DMS53 treated with DMSO at 0.1 percent for 48 hours (cell line): ENCODE measurements around the gene MAGEF1.

Experiments
- DNase-seq: peaks from one replicate; lab custom pipeline; 2025; ENCODE audit not compliant: unreplicated experiment; lab: John Stamatoyannopoulos, UW

Gene MAGEF1

DNA sequence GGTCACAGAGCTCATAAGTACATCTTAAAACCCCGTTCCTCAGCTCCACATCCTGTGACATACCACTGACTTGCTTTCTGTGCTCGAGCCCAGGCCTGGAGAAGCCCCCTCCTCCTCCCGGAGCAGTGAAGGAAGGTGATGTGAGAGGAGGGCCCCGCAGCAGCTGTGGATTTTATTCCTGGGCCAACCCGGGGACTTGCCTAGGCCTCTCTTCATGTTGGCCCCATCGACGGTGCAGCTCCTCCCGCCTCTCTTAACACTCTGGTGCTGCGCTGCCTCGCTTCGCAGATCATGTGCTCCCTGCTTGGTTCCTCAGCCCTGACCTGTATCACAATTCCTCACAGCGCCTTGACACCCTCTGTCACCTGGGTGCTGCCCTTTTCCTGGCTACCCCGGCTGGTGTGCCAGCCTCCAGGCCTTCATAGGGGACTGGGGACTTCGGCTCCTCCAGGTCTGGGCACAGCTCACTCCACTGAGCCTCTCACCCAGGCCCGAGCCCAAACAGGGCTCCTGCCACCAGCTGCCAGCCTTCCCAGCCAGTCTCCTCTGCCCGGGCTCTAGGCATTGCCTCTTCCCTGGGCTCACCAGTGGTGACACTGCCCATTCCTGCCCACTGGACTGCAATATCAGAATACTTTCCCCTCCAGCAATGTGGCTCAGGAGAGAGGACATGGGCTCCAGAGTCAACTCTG, 21.5 kb downstream of the MAGEF1 start:
- DNase-seq: no peak

DNA sequence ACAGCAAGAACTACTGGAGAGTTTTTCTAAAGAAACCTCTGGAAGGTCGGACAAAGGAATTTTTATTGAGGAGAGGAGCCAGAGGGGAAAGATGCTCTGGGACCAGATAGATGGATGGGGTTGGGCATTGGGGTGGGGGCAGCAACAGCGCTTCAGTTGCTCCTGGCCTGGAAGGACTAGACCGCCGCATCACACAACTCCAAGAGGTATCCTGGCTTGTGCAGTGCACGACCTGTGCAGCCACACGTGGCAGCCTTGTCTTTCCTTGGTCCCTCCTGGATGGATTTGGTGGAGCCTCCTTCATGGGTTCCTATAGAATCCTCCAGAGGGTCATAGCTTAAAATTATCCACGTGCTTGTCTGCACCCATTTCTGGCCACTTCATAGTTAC, 23.0 kb downstream of the MAGEF1 start:
- no peak for DNase-seq

DNA sequence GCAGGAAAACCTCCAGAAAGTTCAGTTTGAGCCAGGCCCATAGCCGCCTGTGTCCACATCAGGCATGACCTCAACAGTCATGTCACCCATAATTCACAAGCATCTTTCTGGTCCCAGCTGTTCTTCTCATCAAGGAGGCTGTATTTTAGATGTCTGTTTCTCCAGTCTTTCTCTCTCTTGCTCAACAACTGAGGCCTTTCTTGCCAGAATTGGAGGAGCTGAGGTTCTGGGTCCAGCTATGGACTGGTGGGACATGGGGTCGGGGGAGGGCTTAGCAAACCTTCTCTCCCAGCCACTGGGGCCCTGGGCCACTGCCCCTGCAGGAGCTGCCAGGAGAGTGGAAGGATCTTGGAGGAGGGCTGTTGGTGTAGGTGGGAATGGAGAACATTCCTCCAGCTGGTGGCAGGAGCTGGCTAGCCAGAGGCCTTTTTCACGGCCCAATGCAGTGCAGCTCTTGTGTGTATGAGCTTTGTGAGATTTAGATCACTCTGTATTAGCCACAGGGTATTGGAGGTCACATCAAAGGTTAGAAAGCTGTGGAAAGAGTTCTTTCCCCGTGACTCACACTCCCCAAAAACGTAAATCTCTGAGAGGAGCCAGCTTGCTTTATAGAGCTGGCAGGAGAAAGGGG, 23.5 kb downstream of the MAGEF1 start:
- no peak for DNase-seq

DNA sequence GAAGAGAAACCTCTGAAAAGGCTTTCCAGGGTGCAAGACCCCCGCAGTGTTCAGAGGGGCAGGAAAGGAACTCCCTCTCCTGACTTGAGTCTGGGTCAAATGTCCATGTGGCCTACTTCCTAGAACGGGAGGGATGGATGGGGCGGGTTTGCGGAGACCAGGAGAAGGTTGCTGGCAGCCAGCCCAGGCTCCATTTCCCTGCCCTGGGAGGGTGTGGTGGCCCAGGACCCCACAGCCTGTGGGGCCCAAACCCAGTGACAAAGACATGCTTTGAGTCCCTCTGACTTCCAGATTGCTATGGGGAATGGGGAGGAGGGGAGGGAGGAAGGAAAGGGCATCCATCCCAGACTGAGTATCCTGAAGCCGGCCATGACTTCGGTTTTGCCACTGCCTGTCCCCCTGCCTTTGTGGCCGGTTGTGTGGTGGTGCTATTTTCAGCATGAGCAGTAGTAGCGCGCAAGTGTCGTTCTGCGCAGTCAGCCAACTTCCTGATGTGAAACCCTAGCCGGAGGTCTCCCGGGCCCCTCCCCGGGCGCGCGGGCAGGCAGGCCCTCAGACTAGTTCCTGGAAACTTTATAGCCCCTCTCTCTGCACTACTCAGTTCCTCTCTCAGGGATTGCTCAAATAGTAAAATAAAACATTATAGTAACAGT, 24.4 kb downstream of the MAGEF1 start:
- DNase-seq: no peak

GRCh38 chr3:184685646-184686045, 26.2 kb downstream of the MAGEF1 start:
- no peak for DNase-seq

DNA sequence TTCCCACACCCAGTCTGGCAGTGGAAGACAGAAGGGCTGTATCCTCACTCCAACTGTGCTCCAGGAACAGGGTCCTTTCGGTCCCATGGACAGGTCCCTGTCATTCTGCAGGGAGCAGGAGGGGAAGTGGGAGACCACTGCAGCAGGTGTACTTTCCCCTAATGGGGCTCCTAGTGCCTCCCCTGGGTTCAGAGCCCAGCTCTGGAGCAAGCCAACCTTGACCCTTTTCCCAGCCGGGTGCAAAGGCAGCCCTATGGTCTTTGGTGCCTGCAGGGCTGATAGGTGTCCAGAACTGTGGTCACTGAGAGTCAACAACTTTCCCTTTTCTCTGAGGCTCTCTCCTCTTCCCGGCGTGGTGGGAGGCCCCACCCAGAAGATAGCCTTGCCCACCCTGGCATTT, 26.8 kb downstream of the MAGEF1 start:
- no peak for DNase-seq

DNA sequence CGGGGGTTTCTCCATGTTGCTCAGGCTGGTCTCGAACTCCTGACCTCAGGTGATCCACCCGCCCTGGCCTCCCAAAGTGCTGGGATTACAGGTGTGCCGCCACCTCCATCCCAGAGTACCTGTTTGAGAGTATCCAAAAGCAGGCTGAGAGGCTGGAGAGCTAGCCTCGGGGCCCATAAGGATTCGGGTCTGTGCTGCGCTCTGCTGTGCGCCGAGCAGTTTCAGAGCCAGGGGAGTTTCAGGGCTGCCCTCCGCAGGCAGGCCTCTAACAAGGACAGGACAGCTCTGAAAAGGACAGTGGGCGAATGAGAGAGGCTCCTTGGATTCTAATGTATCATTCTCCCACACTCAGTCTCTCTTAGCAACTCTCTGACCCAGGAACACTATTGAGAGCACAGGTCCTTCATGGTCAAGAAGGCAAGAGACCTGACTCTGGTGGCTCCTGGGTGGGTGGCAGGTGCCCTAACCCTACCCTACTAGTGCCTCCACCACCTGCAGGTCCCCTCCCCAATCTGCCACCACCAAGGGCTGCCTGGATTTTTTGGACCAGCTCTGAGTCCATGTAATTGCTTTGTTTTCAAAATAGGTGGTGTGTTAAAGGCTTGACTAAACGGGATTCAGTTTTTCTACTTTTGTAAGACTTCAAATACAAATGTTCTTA, 27.8 kb downstream of the MAGEF1 start:
- DNase-seq: no peak

- DNase-seq: no peak
Observed at GRCh38 chr3:184683234-184683633, 28.6 kb downstream of the MAGEF1 start.

DNA sequence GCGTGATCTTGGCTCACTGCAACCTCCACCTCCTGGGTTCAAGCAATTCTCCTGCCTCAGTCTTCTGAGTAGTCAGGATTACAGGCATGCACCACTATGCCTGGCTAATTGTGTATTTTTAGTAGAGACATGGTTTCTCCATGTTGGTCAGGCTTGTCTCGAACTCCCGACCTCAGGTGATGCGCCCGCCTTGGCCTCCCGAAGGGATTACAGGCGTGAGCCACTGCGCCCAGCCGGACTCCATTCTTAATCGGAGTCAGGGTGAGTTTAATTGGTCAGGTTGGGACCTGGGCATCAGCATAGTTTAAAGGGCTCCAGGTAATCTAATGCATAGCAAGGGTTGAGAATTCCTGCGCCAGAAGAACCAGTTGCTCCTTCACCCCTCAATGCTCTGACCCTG, 29.2 kb downstream of the MAGEF1 start:
- no peak for DNase-seq

DNA sequence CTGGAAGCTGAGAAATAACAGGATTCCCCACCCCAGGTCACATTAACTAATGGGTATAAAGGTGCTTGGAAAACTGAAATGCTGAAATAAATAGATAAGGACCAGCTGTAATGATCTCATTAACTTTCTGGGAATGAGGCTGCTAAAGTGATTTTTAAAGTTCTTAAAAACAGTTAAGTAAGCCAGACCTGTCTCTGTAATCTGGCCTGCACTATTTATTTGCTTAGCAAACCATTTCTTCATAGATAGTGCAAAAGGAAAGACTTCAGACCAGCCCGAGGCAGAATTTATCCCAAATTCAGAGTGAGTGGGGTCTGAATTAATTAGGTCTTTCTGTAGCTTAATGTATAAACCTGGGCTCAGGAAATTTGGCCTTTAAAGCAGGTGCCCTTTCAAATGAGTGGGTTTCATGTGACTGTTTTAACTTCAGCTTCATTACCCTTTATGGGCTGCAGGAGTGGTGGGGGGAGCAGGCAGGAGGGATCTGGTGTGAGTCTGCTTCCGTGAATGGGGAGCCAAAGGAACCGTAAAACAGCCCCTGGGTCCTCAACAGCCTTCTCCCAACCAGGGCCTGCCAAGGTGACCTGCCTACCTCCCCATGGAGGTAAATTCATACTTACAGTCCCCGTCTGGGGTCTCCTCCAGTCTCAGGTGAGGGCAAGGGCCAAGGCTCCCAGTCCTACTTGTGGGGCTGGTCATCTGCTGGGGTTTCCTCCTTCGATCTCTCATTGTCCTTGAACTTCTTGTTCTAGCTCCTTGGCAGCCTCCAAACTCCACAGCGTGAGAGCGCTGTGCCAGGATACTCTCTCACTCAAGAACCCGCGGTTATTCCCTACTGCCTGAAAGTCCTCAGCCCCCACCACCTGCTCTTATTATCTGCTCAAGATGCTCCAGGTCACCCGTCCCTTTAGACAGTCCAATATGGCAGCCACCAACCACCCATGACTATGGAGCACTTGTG, 31.2 kb downstream of the MAGEF1 start:
- no peak for DNase-seq

GRCh38 chr3:184679056-184679816, 32.6 kb downstream of the MAGEF1 start:
- no peak for DNase-seq

GRCh38 chr3:184678317-184679055, 33.4 kb downstream of the MAGEF1 start:
- DNase-seq: no peak

DNA sequence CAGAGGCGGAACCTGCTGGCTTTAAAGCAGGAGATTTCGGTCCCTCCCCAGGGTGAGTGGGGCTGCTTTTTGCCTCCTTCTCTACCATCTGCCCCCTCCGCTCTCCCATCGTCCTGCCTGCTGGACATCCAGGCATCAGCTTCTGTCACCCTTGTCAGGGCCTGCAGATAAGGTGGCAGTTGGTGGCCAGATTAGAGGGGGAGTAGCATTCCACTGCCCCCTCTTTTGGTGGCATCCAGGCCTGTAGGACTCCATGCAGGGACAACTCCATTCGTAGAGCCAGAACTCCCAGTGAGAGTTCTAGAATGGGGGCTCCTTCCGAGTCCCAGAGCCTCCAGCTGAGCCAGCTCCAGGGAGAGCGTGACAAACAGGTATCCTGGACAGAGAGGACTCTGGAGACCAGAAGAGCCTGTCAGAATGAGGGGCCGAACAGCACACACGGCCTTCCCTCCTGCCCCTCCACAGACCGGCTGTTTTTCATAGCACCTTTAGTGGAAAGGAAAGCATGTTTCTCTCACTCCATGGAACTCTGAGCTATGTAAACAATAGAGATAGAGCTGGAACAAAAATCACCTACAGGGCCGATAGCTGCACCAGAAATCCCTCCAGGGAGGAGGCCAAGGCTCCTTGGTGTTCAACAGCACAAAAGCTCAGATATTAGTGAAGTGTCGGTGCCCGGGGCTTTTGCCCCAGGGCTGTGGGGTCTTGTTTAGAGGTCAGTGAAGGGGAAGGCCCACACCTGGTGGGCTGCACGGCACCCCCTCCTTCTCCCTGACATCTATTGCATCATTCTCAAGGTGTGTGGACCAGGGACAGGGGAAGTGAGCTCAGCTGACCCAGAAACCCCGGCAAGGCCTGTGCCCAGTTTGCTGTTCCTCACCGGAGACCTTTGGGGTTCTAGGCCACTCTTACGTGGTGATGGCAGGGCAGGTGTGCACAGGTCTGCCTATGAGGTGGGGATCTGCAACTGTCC, 34.2 kb downstream of the MAGEF1 start:
- DNase-seq: no peak

DNA sequence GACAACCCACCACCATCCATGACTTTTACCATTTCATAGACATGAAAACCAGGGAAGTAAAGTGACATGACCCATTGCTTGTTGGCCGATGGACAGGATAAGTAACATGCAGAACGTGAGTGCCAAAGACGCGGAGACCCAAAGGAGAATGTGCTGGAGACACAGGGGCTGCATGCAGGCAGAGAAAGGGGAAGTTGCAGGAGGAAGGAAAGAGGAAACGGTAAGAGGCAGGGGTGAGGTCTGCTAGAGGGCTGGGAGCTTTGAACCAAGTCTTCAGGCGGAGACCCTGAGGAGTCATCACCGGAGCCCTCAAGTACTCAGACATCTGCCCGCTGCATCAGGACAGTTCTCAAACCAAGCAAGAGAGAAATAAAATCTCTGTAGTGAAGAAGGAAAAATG, 34.9 kb downstream of the MAGEF1 start:
- DNase-seq: no peak

GRCh38 chr3:184674626-184675025, 37.2 kb downstream of the MAGEF1 start:
- DNase-seq: no peak

DNA sequence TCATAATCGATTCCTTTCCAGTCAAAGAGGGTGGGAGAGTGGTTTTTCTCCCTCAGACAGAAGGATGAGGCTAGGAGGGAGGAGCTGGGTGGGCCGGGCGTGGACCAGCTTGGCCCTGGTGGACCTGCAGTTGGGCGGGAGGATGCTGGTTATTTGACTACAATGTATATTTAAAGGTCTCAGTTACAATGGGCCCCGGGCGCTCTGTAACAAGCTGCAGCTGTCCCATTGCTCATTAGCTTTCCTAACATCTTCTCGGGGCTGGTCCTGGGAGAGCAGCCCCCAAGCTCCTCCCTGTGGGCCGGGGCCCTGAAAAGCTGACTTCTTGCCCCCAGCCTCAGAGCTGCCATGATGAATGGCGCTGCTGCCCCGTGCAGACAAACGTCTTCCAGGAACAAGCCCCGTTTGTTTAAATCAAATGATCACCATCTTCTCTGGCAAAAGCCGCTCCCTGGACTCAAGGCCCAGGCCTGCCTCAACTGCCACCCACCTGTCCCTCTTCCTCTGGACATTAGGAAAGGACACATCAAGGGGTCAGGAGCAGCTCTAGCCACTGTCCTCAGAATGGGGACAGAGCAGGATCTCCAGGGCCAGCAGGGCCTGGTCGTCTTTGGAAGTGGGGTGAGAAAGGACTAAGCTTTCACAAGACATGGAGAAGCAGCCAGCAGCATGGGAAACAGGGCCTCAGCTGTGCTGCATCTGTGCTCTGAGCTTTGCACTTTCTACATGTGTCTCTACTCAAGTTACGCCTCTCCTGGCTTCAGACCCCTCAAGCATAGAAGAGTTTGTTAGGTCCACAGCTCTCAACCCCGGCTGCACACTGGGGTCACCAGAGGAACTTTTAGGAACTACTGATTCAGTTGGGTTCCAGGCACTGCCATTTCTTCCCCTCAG, 38.6 kb downstream of the MAGEF1 start:
- DNase-seq: no peak

DNA sequence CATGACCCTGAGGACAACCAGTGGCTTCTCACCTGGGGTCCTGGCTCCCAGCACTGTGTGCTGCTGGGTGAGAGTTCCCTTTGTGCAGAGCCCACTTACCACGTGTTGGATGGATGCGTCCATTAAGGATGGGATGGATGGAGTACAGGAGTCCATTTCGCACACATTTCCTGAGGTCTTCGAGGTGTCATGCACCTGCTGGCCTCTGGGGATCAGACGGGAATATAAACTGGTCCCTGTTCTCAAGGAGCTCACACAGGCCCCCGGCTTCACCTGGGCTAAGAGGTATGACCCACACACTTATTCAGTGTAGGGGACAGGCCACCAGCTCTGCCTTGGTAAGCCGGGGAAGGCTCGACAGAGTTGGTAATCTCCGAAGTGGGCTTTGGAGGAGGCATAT, 39.5 kb downstream of the MAGEF1 start:
- no peak for DNase-seq
